Measurements from ENCODE around the gene RPN2.

DNA sequence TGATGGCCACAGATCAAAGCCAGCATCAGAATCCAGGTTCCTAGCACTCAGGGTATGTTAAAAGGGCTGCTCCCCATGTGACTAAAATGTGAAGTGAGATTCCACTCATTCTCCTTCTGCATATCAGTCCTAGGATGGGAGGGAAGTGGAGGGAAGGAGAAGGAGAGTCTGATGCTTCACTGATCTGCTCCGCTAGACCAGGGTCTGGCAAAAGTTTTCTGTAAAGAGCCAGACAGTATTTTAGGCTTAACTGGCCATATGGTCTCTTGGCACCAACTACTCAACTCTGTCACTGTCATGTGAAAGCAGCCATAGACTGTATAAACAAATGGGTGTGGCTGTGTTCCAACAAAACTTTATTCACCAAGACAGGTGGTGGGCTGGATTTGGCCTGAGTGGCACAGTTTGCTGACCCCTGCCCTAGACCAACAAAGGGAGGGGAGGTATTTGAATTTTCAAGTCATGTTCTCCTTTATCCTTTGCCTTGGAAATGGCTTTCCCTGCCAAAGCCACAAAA lies 59.9 kb downstream of the RPN2 start:
- TF ChIP-seq POLR2AphosphoS5 (IDR thresholded peaks at IDR 0.05) (peak in 1 of 3 donors; percentile 32), POLR2A (IDR thresholded peaks at IDR 0.05) (no peak)
- TF ChIP-seq, protein P1, sequence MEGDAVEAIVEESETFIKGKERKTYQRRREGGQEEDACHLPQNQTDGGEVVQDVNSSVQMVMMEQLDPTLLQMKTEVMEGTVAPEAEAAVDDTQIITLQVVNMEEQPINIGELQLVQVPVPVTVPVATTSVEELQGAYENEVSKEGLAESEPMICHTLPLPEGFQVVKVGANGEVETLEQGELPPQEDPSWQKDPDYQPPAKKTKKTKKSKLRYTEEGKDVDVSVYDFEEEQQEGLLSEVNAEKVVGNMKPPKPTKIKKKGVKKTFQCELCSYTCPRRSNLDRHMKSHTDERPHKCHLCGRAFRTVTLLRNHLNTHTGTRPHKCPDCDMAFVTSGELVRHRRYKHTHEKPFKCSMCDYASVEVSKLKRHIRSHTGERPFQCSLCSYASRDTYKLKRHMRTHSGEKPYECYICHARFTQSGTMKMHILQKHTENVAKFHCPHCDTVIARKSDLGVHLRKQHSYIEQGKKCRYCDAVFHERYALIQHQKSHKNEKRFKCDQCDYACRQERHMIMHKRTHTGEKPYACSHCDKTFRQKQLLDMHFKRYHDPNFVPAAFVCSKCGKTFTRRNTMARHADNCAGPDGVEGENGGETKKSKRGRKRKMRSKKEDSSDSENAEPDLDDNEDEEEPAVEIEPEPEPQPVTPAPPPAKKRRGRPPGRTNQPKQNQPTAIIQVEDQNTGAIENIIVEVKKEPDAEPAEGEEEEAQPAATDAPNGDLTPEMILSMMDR (IDR thresholded peaks at IDR 0.05): no peak
